NCI-H2171 treated with DMSO at 0.1 percent for 48 hours (cell line): ENCODE data around the gene ARMC12.
"Not testable (repeated sequence)": the region's sequence is repeated elsewhere in the genome, so short reads cannot be mapped to it uniquely, and the experiment has no call there.

Source experiments
- DNase-seq: peaks from one replicate; lab custom pipeline; 2025; lab: John Stamatoyannopoulos, UW

Gene ARMC12, protein sequence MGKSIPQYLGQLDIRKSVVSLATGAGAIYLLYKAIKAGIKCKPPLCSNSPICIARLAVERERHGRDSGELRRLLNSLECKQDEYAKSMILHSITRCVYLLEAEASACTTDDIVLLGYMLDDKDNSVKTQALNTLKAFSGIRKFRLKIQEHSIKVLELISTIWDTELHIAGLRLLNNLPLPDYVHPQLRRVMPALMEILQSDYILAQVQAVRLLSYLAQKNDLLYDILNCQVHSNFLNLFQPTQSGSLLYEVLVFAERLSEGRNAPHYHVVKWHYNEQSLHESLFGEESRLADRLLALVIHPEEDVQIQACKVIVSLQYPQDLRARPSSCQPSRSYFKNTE

GRCh38 chr6:35736982-35737412 lies at the start of gene ARMC12:
Gene ARMC12, plus strand, starts transcription at chr6:35737032. Its CDS starts 77 bp downstream, at chr6:35737109.
- DNase-seq = no peak

DNA sequence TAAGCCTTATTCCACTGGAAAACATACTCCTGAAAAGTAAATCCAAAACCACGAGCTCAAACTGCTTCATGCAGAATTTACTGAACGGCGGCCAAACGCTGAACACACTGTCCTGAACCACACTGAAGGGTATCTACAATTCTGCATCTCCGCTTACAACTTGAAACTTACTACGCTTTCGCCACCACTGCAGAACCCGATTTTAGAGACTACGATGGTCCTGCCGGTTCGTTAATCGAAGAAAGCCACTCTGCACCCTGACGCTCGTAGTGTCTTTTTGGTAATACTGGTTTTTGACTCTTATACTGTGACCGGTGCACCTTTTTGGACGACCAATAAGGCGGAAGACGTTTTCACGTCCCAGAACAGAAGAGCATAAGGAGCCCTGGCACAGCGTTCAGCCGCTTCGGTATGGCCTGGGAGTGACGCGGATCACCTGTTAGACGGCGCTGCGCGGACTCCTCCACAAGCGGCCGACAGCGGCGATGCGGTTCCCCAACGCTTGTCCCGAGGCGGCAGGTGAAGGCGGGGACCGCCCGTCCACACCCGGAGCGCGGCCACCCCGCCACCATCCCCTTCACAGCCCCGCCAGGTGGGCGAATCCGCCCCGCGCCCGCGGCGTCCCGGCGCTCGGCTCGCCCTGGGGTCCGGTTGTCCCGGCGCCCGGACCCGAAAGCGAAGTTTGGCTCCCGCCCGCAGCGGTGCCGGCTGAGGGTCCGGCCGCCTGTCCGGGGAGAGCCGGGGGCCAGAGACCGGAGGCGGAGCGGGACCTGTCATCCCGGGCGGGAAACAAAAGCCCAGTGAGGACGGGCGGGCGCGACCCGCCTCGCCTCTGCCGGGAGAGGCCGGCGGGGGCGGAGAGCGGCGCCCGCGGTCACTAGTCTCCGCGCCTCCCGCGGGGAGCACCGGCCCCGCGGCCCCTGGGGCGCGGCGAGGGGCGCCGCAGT lies 48.9 kb upstream of the ARMC12 start:
- DNase-seq = peak; percentile 69

GRCh38 chr6:35688605-35689322 lies 48.1 kb upstream of the ARMC12 start, which contains the start of gene FKBP5:
Gene FKBP5, minus strand, starts transcription at chr6:35688915. Its CDS starts 46,091 bp downstream, at chr6:35642824.
- DNase-seq = peak; percentile 81

GRCh38 chr6:35690006-35690405 lies 46.8 kb upstream of the ARMC12 start:
- not testable (repeated sequence) for DNase-seq

- DNase-seq = no peak
These were observed 46.3 kb upstream of the ARMC12 start for GRCh38 chr6:35690484-35690883.

GRCh38 chr6:35691027-35691824 lies 45.6 kb upstream of the ARMC12 start:
- DNase-seq = no peak

DNA sequence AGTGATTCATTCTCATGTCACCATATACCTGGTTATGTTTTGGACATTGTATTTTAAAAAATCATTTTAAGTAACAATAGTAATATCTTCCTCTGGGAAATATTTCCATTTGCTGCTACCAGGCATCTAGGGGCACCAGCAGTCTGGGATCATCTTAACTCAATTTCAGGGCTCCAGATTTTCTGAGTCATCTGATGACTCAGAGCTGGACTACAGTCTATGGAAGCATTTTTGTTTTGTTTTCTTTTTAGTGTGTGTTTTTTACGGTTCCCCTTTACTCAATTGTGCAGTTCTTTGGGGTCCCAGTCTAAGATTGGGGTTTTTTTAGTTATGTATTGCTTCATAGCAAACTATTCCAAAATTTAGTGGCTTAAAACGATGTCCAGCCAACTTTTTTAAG lies 42.4 kb upstream of the ARMC12 start:
- DNase-seq = no peak

- not testable (repeated sequence) for DNase-seq
These were observed 38.4 kb upstream of the ARMC12 start for GRCh38 chr6:35698430-35698829.

DNA sequence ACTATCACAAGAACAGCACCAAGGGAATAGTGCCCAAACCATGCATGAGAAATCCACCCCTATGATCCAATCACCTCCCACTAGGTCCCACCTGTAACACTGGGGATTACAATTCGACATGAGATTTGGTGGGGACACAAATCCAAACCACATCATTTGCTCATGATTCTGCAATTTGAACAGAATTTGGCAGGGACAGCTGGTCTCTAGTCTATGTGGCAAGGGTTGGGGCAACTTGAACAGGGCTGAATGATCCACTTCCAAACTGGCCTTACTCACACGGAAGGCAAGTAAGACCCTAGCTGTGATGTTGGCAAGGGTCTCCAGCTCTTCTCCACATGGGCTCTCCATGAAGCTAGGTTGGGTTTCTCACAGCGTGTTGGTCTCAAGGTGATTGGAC lies 38.0 kb upstream of the ARMC12 start:
- no peak for DNase-seq

DNA sequence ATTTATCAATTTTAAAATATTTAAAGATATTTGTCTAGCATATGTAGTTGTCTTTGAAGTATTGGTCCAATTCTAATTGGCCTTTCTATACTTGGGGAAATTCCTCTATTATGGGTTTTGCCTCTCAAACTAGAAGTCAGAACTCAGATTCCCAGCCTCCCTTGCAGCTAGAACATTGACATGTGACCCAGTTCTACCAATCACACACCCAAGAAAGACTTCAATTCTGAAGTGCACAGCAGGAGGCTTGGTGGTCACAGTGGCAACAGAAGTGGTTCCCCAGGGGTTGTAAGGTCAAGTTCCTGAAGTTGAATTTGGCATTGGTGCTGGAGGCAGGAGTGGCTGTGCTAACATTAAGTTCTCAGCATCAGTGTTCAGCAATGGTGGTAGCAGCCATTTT lies 33.3 kb upstream of the ARMC12 start:
- no peak for DNase-seq

- no peak for DNase-seq
These were observed 30.4 kb upstream of the ARMC12 start for GRCh38 chr6:35706468-35706867.

DNA sequence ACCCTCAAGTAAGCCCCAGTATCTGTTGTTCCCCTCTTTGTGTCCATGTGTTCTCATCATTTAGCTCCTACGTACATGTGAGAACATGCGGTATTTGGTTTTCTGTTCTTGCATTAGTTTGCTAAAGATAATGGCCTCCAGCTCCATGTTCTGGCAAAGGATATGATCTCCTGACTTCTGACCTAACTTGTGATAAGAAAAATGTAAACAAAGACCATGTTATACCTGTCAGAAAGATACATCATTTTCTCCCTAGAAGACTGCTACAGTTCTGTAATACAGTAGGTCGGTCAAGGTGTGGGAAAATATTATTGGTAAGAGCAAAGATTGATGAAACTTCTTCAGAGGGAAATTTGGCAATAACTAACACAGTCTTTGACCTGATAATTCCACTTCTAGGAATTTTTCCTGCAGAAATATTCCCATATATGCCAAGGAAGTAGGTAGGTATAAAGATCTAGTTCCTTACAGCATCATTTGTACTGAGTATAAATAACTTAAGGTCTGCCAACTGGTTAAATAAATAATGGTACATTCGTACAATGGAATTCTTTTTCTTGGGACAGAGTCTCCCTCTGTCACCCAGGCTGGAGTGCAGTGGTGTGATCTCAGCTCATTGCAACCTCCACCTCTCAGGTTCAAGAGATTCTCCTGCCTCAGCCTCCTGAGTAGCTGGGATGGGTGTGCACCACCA lies 29.0 kb upstream of the ARMC12 start:
- no peak for DNase-seq

- DNase-seq = no peak
These were observed 28.2 kb upstream of the ARMC12 start for GRCh38 chr6:35708585-35708984.

DNA sequence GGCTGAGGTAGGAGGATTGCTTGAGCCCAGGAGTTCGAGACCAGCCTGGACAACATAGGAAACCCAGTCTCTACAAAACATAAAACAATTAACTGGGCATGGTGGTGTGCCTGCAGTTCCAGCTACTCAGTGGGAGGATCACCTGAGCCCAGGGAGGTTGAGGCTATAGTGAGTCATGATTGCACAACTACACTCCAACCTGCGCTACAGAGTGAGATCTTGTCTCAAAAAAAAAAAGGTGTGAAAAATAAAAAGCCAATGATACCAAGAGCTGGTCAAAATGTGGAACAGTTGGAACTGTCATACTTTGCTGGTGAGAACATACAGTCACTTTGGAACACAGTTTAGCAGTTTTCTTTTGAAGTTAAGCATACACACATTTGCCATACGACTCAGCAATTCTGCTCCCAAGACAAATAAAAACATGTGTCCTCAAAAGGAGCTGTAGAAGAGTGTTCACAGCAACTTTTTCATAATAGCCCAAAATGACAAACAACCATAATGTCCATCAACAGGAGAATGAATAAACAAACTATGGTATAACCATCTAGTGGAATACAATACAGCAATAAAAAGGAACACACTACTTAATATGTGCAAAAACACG lies 26.5 kb upstream of the ARMC12 start:
- DNase-seq = no peak

GRCh38 chr6:35711731-35712130 lies 25.1 kb upstream of the ARMC12 start:
- DNase-seq = no peak

- no peak for DNase-seq
These were observed 23.6 kb upstream of the ARMC12 start for GRCh38 chr6:35713006-35713767.

GRCh38 chr6:35716798-35717197 lies 20.0 kb upstream of the ARMC12 start:
- no peak for DNase-seq

DNA sequence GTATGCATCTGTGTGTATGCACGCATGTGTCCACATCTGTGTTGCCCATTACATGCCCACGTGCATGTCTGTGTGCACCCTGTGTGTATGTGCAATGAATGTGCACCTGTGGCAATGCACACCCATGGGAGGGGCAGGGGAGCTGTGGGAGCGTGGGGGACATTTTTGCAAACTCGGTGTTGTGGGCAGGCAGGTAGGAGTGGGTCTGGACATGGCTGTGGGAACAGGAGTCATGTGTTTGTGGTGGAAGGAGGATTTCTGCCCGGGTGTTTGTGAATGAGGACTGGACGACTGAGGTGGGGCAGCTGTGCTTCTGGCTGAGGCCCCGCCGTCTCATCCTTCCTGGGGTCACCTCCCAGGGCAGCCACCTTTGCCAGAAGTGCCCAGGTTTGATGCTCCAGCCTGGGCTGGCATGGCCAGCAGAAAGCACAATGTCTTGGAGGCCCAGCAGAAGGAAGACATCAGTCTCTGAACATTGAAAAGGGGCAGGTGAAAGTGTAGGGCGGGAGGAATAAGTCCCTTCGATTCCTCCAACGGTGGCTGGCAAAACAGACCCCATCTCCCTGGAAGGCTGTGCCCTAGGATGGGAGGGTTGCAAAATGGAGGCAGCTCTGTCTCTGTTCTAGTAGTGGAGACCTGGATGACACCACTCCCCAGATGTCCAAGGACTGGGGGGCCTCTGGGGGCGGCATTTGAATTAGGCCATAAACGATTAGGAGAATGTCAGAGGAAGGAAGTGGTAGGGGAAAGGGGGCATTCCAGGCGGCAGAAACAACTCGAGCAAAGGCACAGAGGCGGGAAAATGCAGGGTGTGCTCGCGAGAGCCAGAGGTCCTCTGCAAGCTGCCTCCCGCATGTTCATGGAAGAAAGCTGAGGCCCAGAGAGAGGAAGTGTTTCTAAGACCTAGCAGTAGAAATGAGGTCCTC lies 19.1 kb upstream of the ARMC12 start:
- DNase-seq = no peak

- DNase-seq = no peak
These were observed 18.5 kb upstream of the ARMC12 start for GRCh38 chr6:35718375-35718736.
